Vagina (tissue), 2 donors: ENCODE measurements around the gene HTR6.

Experiments used
- CTCF ChIP-seq, 3 experiments: fragments of 450-650 bp in 2 of 3; fragments of 200-600 bp in 1 of 3; sonication (generic) in 1 of 3; IDR thresholded peaks; one replicate each; pipeline ENCODE4 v1.5.1; 2017 to 2019; ENCODE audit warnings: antibody characterized with exemption in 3 of 3, mild to moderate bottlenecking in 2 of 3, moderate library complexity in 2 of 3
- POLR2A ChIP-seq, 2 donors: fragments of 450-650 bp; IDR thresholded peaks; one replicate each; pipeline ENCODE4 v1.6.1; 2017; ENCODE audit warnings: antibody characterized with exemption in 2 of 2, mild to moderate bottlenecking in 2 of 2, moderate library complexity in 2 of 2
- POLR2AphosphoS5 ChIP-seq, 2 donors: sonication (generic); formaldehyde crosslinking; IDR thresholded peaks; one replicate each; pipeline ENCODE4 v1.9.0; 2017; ENCODE audit warnings: antibody characterized with exemption in 2 of 2, mild to moderate bottlenecking in 2 of 2, low read depth in 1 of 2; ENCODE audit not compliant: insufficient read depth in 1 of 2

GRCh38 chr1:19643121-19643520, 21.6 kb upstream of the HTR6 start:
- TF ChIP-seq POLR2AphosphoS5 (IDR thresholded peaks at IDR 0.05; ENCODE audit: insufficient read depth in 1 of 2, low read depth in 1 of 2) (peak in 1 of 2 donors; percentile 54), POLR2A (IDR thresholded peaks at IDR 0.05) (no peak), CTCF (IDR thresholded peaks at IDR 0.05) (no peak)
